Fibroblast of gingiva (primary cell): ENCODE data around the gene ERF.

Experiments used
- DNase-seq: peaks from one replicate; pipeline ENCODE4 v3.0.0-alpha.2; 2011; ENCODE audit warnings: low read depth

The ERF gene

GRCh38 chr19:42287017-42287826 lies 32.3 kb upstream of the ERF start:
- DNase-seq = no peak

DNA sequence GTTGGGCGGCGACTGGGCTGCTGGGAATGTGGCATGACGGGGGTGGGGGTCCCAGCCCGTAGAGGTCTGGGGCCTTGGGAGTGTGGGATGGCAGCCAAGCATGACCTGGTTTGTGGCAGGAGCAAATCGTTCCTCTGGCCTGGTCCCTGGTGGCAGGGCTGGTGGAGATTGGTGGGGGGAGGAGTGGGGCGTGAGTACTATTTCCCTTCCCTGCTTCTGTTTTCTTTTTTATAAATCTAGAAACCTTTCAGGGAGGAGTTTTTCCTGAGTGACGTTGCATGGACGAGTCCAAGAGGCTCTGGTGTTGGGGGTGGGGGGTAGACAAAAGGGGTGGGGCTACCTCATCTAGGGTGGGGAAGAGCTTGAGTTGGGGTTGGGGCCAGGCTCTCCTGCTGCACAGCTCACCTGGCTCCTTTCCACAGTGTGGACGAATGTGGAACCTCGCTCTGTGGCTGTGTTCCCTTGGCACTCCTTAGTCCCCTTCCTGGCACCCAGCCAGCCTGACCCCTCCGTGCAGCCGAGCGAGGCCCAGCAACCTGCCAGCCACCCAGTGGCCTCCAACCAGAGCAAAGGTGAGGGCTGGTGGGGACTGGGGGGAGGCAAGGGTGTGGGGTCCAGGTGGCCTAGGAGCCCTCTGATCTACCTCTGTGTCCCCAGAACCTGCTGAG lies 31.6 kb upstream of the ERF start:
- DNase-seq = no peak

DNA sequence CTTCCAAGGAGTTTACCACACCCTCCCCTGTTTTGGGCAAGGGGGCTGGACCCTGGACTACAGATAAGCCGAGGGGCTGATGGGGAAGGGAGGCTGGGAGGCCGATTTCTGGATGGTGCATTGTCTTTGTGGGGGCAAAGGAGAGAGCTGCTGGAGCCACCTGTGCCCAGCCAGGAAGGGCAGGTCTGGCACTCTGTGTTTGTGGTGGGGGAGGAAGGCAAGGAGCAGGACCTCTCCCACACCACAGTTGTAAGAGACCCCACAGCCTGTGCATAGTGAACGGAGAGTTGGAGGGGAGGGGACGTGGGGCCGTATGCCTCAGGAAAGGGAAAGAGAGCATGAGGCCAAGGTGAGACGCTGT lies 31.0 kb upstream of the ERF start:
- no peak for DNase-seq

GRCh38 chr19:42285541-42285941 lies 30.6 kb upstream of the ERF start:
- no peak for DNase-seq

- DNase-seq = no peak
Observed at GRCh38 chr19:42284591-42285341, 29.8 kb upstream of the ERF start.

DNA sequence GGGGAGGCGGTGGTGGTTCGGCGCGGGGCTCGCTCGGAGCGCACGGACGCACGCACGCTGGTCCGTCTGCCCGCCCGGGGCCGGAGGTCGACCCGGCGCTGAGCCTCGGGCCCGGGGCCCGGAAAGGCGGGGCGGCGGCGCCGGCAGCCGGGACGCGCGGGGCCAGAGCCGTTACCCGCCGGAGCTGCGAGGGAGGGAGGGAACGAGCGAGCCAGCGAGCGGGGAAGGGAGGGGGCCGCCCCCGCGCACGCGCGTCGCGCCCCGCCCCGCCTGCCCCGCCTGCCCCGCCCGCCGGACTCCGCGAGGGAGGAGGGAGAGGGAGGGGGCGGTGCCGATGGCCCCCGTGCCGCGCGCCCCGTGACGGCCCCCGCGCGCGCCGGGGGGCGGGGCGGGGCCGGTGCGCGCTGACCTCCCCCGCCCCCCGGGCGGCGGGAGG lies 29.2 kb upstream of the ERF start:
- DNase-seq = peak; percentile 82

DNA sequence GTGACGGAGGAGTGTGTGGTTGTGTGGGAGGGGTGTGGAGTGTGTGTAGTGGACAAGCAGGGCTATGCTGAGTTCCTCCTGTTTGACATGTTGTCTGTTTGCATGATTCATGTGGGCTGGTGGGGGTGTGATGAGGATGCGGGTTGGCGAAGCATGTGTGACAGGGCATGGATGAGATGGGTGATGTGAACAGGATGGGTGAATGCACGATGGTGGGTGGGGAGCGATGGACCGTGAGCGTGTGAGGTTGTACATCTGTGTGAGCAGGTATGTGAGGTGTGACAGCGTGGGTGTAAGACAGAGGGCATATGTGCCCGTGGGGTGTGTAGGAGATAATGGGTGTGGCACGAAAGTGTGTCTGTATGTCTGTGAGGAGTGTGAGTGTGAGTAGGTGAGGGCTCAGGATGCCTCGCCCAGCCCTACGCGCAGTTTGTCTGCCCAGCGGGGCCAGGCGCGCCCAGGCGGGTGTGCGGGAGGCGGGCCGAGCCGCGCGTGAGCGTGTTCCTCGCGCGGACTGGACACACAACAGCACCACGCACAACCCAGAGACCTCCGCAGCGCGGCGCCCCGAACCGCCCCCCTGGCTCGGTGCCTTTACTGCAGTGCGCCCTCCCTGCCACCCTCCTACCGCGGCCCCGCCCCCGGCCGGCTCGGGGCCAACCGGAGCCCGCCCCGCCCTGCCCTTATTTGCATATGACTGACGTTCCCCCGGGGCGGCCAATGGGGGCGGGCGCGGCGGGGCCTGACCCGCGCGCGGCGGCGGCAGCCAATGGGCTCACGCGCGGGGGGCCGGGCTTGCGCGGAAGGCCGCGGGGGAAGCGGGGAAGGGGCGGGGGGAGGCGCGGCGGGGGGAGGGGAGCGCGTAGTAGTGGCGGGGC lies 28.5 kb upstream of the ERF start:
- peak; percentile 94 for DNase-seq

DNA sequence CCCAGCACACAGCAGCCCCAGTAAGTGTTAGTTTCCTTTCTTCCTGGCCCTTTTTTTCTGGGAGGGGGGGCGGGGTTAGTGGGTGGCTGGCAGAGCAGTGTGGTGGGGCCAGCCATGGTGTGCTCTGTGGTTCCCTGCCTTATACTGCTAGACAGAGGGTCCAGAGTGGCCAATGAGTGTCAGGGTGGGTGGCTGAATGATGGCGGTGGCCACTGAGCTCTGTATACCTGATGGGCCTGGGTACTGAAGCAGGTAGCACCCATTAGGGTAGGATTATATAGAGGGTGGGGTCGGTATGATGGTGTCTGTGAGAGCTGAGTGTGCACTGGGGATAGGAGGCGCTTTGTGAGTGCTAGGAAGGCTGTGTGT lies 27.9 kb upstream of the ERF start:
- DNase-seq = no peak

DNA sequence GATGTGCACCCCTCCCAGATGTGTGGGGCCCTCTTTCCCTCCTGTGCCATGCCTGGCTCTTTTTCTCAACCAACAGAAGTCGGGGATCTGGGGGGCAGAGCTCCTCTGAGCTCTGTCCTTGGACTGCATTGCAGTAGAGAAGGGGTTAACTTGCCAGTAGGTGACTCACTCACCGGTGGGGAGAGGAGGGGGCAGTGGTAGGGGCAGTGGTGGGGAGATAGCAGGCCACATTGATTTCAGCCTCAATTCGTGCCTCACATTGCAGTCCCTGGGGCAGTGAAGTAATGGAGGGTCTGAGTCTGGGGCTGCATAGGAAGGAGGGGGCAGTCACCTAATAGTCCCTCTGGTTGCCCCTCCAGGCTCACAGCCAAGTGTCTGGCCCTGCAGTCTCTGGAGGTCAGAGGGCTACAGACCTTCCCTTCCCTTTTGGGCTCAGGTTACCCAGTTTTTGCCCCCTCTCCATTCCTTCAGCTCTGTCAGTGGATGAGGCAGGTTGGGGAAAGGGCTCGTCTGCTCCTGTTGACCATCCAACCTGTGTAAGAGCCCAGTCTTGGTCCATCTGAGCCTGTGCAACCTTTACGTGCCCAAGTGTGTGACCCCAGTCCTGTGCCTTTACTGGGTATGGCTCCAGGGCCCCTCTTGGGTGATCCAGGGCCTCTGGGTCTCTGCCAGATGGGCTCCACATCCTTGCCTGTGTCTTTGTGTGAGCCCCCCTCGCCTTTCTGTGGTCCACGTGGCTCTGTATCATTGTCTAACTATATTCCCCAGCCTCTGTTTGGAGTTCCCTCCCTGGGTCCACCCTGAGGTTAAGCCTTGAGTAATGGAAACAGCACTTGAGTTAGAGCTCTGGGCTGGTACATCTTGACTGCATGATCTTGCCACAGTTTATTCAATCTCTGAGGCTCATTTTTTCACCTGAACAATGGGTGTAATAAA lies 27.2 kb upstream of the ERF start:
- DNase-seq = no peak

GRCh38 chr19:42281146-42281826 lies 26.4 kb upstream of the ERF start:
- DNase-seq = peak; percentile 30

- no peak for DNase-seq
Observed at GRCh38 chr19:42280815-42281145, 25.9 kb upstream of the ERF start.

DNA sequence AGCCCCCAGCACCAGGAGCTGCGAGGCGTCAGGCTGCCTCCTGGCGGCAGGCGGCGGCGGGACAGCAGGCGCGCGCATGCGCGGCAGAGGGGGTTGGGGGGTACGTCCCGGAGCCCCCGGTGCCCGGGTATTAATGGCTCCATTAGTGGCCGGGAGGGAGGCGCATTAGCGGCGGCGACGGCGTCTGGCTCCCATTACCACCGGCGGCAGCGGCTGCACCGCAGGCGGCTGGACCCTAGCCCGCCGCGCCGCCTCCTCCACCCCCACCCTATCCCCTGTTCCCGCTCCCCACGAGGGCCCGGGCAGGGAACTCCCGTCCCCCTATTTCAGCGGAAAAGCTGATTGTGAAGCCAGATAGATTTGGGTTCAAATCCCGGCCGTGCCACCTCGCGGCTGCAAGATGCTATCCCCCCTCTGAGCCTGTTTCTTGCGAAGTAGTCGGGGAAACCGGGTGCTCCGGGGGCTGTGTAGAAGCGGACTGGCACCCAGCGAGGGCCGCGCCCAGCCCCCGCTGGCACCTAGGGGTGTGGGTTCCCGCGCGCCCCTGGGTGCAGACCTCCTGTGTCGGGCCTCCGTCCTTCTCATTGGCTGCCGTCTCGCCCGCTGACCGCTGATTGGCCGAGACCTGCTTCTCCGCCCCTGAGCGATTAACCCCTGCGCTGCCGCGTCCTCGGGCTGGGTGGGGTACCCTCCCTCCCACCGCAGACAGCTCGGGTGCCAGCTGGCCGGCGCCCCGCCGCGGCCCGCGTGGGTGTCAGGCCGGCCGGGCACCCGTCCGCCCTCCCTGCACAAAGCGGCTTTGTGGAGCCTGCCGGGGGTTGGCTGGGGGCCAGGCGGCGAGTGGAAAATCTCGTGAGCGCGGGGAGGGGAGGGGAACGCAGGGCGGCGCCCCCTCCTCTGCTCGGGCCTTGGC lies 25.2 kb upstream of the ERF start:
- DNase-seq = peak; percentile 88

DNA sequence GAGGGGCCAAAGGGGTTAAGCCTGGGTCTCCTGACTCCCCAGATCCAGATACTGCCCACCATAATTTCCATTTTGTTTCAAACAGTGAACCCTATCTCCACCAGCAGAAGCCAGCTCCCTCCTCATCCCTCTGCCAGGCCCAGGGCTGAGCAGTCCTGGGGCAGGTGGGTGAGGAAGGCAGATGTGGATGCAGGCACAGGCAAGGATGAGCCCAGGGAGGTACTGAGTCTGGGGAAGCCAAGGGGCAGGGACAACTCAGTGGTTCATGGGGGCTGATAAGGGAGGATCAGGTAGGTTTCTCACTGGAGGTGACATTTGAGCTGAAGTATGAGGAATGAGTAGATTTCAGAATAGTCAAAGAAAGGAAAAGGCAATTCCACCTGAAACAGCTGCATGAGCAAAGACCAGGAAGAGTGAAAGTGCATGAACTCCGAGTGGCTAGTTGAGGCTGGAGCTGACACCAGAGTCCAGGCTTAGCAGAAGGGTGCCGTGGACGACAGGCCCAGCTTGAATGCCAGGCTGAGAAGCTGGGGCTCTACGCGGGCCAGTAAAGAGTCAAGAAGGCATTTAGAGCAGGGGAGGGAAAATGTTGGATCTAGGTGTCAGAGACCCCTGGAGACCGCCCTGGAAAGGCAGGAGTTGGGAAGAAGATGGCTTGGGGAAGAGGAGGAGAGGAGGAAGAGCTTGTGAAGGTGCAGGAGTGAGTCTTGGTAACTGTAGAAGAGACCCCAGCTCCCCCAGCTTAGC lies 24.4 kb upstream of the ERF start:
- no peak for DNase-seq

DNA sequence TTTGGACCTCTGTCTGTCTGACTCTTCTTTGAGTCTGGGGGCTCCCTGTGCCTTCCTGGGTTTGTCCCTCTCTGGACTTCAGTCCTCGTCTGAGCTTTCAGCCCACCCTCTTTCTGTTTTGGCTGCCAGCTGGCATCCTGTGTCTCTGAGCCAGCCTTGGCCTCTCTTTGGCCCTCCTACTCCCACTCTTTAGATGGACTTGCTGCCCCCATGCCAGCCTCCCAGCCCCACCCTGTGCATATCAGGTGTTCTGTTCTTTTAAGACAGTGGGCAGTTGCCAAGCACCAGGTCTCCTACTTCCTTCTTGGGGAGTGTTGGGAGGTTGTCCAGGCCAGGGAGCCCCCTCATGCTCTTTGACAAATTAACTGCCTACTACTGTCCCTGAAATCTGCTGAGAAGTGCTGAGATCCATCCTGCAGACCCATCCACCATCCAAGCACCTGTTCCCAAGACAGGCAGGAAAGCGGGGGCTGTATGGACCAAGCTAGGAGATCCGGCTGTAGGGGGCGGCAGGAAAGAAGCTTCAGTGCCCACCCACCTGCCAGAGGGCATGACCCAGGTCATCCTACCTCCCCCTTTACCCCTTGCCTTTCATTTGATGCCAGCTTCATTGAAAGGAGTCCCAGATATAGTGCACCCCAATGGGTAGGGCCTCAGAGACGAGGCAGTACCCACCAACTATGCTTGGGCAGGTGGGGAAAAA lies 23.7 kb upstream of the ERF start:
- DNase-seq = no peak

- DNase-seq = peak; percentile 77
Observed at GRCh38 chr19:42277821-42278451, 23.0 kb upstream of the ERF start.

DNA sequence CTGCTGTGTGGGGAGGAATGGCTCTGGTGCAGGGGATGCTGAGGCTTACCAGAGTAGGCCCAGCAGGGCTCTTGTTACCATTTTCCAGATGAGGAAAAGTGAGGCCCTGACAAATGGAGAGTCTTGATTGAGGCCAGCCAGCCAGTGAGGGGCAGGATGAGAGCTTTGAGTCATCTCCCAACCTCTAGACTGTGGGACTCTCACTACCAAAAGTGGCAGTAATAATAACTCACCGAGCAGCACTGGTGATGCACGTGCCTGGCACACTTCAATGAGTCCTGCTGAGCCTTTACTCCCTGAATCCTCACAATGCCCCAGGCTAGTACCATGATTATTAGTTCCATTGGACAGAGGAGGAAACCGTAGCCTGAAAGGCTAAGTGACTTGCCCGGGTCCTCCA lies 21.9 kb upstream of the ERF start:
- no peak for DNase-seq

- DNase-seq = no peak
Observed at GRCh38 chr19:42276284-42276683, 21.4 kb upstream of the ERF start.

DNA sequence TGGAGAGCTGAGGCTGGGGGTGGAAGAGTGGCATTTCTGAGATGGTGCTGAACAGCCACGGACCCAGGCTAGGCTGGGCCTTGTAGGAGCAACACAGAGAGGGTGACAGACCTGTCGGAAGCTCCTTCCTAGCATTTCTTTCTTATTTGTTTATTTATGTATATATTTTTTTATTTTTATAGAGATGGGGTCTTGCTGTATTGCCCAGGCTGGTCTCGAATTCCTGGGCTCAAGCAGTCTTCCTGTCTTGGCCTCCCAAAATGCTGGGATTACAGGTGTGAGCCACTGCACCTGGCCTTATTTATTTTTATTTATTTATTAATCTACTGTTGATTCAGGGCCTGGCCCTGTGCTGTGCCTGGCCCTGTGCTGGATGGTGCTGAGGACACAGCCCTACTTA lies 20.6 kb upstream of the ERF start:
- no peak for DNase-seq
